GM12878 (cell line): ENCODE results near the gene PRSS50. TPM values are rescaled to one million over a fixed set of nuclear protein-coding genes. Genes with fewer than 3 reads are reported as not detected.

ENCODE experiments used
- ATAC-seq: fragments of 200-7000 bp; cut with Tn5 transposase; 3 replicates; pipeline ENCODE4 v1.9.1; 2020; ENCODE audit warnings: mild to moderate bottlenecking, moderate library complexity
- BruUV-seq: library from RNA; stranded (reverse); fragments of 400-500 nt; replicated peaks from 2 replicates; lab custom pipeline; 2021; lab: Mats Ljungman, UMichigan
- CTCF ChIA-PET: fragments of 300-600 bp; sonication (Branson Sonifier 250); formaldehyde crosslinking; extraction: SDS; loops from one replicate; lab custom pipeline; 2021; ENCODE audit warnings: inconsistent platforms; lab: Yijun Ruan, JAX
- POLR2A ChIA-PET: fragments of 350-600 bp; formaldehyde crosslinking; extraction: SDS; loops from one replicate; lab custom pipeline; 2021; ENCODE audit warnings: inconsistent platforms; lab: Charles Lee
- RAD21 ChIA-PET: fragments of 300-600 bp; sonication (Branson Sonifier 250); formaldehyde crosslinking; loops from one replicate; lab custom pipeline; 2023; ENCODE audit warnings: antibody characterized with exemption; ENCODE audit not compliant: unreplicated experiment; lab: Charles Lee
- SMC1A ChIA-PET: fragments of 300-600 bp; sonication (Branson Sonifier 250); formaldehyde crosslinking; loops from one replicate; lab custom pipeline; 2023; ENCODE audit not compliant: unreplicated experiment, uncharacterized antibody; lab: Charles Lee
- DNase-seq: peaks from one replicate; pipeline ENCODE4 v3.0.0-alpha.2; 2011; ENCODE audit warnings: low read depth, low spot score
- FAIRE-seq: peaks from 3 replicates; lab custom pipeline; 2011; peaks lifted over from hg19 to GRCh38; lab: Jason Lieb, UNC
- H2AFZ ChIP-seq: 2 replicates; pipeline ENCODE4 v1.6.0; 2011; ENCODE audit warnings: low read depth, low read length, control low read depth; ENCODE audit not compliant: control insufficient read depth
- H3K27ac ChIP-seq: 2 replicates; pipeline ENCODE4 v1.5.1; 2011; ENCODE audit warnings: control low read depth; ENCODE audit not compliant: control insufficient read depth, insufficient read depth
- H3K27me3 ChIP-seq, 2 experiments: replicated peaks in 1 of 2; 2 replicates each; pipeline versions ENCODE4 v1.6.0 to v1.6.1; 2011; ENCODE audit warnings: low read length in 1 of 2; ENCODE audit not compliant: control insufficient read depth in 2 of 2, insufficient read depth in 2 of 2
- H3K36me3 ChIP-seq, 2 experiments: 2 replicates each; pipeline ENCODE4 v1.5.1; 2011; ENCODE audit warnings: low read length in 1 of 2; ENCODE audit not compliant: control insufficient read depth in 2 of 2, insufficient read depth in 2 of 2
- H3K4me1 ChIP-seq: 2 replicates; pipeline ENCODE4 v1.6.1; 2011; ENCODE audit warnings: mild to moderate bottlenecking, low read length, moderate library complexity, mixed read lengths; ENCODE audit not compliant: control insufficient read depth, insufficient read depth
- H3K4me2 ChIP-seq: 2 replicates; pipeline ENCODE4 v1.6.0; 2011; ENCODE audit warnings: control low read depth; ENCODE audit not compliant: control insufficient read depth, insufficient read depth
- H3K4me3 ChIP-seq: fragments of 200-600 bp; sonication (generic); 2 replicates; pipeline ENCODE4 v1.5.1; 2016
- H3K79me2 ChIP-seq: 2 replicates; pipeline ENCODE4 v1.6.0; 2011; ENCODE audit warnings: low read length; ENCODE audit not compliant: control insufficient read depth, insufficient read depth
- H3K9ac ChIP-seq: 2 replicates; pipeline ENCODE4 v1.8.0; 2011; ENCODE audit warnings: low read length, control low read depth, mixed read lengths; ENCODE audit not compliant: control insufficient read depth, insufficient read depth
- H3K9me3 ChIP-seq: replicated peaks from 3 replicates; pipeline ENCODE4 v1.5.1; 2011; ENCODE audit warnings: mild to moderate bottlenecking, low read length; ENCODE audit not compliant: control insufficient read depth, insufficient read depth
- H4K20me1 ChIP-seq: 2 replicates; pipeline ENCODE4 v1.6.0; 2011; ENCODE audit not compliant: control insufficient read depth, insufficient read depth
- BMI1 ChIP-seq: fragments of 450-650 bp; IDR thresholded peaks from 2 replicates; pipeline ENCODE4 v1.6.1; 2016; ENCODE audit warnings: mild to moderate bottlenecking, moderate library complexity, borderline replicate concordance
- CHD1 ChIP-seq: IDR thresholded peaks from 2 replicates; pipeline ENCODE4 v1.6.1; 2012; ENCODE audit warnings: low read depth, low read length, improper control_type of control experiment
- CHD2 ChIP-seq: IDR thresholded peaks from 2 replicates; pipeline ENCODE4 v1.6.1; 2011; ENCODE audit warnings: low read depth, low read length, improper control_type of control experiment, borderline replicate concordance
- CHD4 ChIP-seq: fragments of 200-600 bp; sonication (generic); IDR thresholded peaks from 2 replicates; pipeline ENCODE4 v1.6.1; 2016; ENCODE audit warnings: mild to moderate bottlenecking
- EGR1 ChIP-seq, 2 experiments: IDR thresholded peaks; 1 replicate in 1 of 2; 2 replicates in 1 of 2; pipeline ENCODE4 v1.6.1; 2011 to 2012; ENCODE audit warnings: low read depth in 2 of 2, low read length in 2 of 2, borderline replicate concordance in 1 of 2, mild to moderate bottlenecking in 1 of 2, moderate library complexity in 1 of 2
- EZH2 ChIP-seq: IDR thresholded peaks from 2 replicates; pipeline ENCODE4 v1.6.1; 2012; ENCODE audit warnings: low read depth, mild to moderate bottlenecking, control low read depth, inconsistent platforms, low read length, borderline replicate concordance; ENCODE audit not compliant: control insufficient read depth
- HDAC6 ChIP-seq: fragments of 200-600 bp; sonication (generic); IDR thresholded peaks from one replicate; pipeline ENCODE4 v1.8.0; 2017; ENCODE audit warnings: antibody characterized with exemption; ENCODE audit not compliant: unreplicated experiment
- JUNB ChIP-seq: IDR thresholded peaks from 2 replicates; pipeline ENCODE4 v1.6.1; 2016; ENCODE audit warnings: antibody characterized with exemption, mild to moderate bottlenecking
- LARP7 ChIP-seq: fragments of 450-650 bp; IDR thresholded peaks from 2 replicates; pipeline ENCODE4 v1.6.1; 2017; ENCODE audit warnings: mild to moderate bottlenecking
- MXI1 ChIP-seq: fragments of 150-350 bp; IDR thresholded peaks from 2 replicates; pipeline ENCODE4 v1.6.1; 2011; ENCODE audit warnings: low read depth, mild to moderate bottlenecking, inconsistent platforms, low read length, improper control_type of control experiment
- NFXL1 ChIP-seq: fragments of 450-650 bp; IDR thresholded peaks from 2 replicates; pipeline ENCODE4 v1.6.1; 2017; ENCODE audit warnings: antibody characterized with exemption, mild to moderate bottlenecking, borderline replicate concordance
- PBX3 ChIP-seq: IDR thresholded peaks from 2 replicates; pipeline ENCODE4 v1.6.1; 2011; ENCODE audit warnings: mild to moderate bottlenecking, low read depth, low read length, moderate library complexity; ENCODE audit not compliant: insufficient replicate concordance
- RAD51 ChIP-seq: fragments of 450-650 bp; IDR thresholded peaks from 2 replicates; pipeline ENCODE4 v1.6.1; 2016; ENCODE audit warnings: moderate library complexity, mild to moderate bottlenecking, inconsistent platforms
- SREBF2 ChIP-seq: IDR thresholded peaks from 2 replicates; pipeline ENCODE4 v1.6.1; 2012; ENCODE audit warnings: mild to moderate bottlenecking, low read length
- ZNF274 ChIP-seq: IDR thresholded peaks from one replicate; pipeline ENCODE4 v1.8.0; 2011; ENCODE audit not compliant: insufficient read length, insufficient read depth
- ZZZ3 ChIP-seq: IDR thresholded peaks from 2 replicates; pipeline ENCODE4 v1.6.1; 2011; ENCODE audit warnings: low read depth; ENCODE audit not compliant: control insufficient read depth, insufficient read length
- WGBS: methylation state at CpG from one replicate; pipeline ENCODE4 v1.1.6; 2016; ENCODE audit warnings: low lambda C conversion rate; ENCODE audit not compliant: insufficient replicate concordance, insufficient coverage; ENCODE audit errors: missing lambda C conversion rate; 5-methylcytosine and 5-hydroxymethylcytosine counted together
- in situ Hi-C: fragments of 300-500 bp; cut with MboI; formaldehyde crosslinking; loops from 9 replicates; pipeline ENCODE4 v1.14.3; 2018; ENCODE audit warnings: mixed read lengths
- intact Hi-C: fragments of 100-400 bp; cut with micrococcal nuclease; formaldehyde crosslinking; loops from one replicate; pipeline ENCODE4 v1.14.2; 2022; ENCODE audit not compliant: unreplicated experiment
- polyA plus RNA-seq, 11 experiments: library from polyadenylated mRNA; depleted of rRNA in 4 of 11; unstranded in 6 of 11; stranded (reverse) in 5 of 11; fragments of >200 nt; fragmentation: Nextera tagmentation in 4 of 11; fragmentation: Illumina TruSeq in 1 of 11; extraction: Ambion mirVana in 4 of 11; extraction: Trizol in 1 of 11; gene quantifications; 1 replicate in 1 of 11; 2 replicates in 10 of 11; pipeline versions ENCODE4 v1.2.1 to v1.2.3, GENCODE V29; 2011 to 2016; ENCODE audit warnings: inconsistent platforms in 2 of 11, missing spikeins in 2 of 11, low read depth in 1 of 11
- total RNA-seq, 4 experiments: library from RNA; depleted of rRNA in 3 of 4; stranded (reverse); fragments of >200 nt in 3 of 4; fragmentation: Illumina TruSeq in 1 of 4; extraction: Trizol in 1 of 4; gene quantifications; 2 replicates each; pipeline versions ENCODE4 v1.2.1 to v1.2.3, GENCODE V29; 2013 to 2021

The PRSS50 gene
- total and polyA plus RNA-seq, 10 of the 15 experiments (the other 5 are each of a cell fraction or from before 2014, with no cell fraction given) = 0.05 TPM; not detected in 9

GRCh38 chr3:46681856-46682540 is 35.7 kb downstream of the PRSS50 start (continued):
- TF ChIP-seq CHD1 (no peak), LARP7 (no peak), HDAC6 (no peak), CHD2 (no peak), MXI1 (no peak), SREBF2 (no peak), EGR1 (IDR thresholded peaks at IDR 0.05; ENCODE audit: borderline replicate concordance in 1 of 2, low read depth in 2 of 2, low read length in 2 of 2) (no peak), ZZZ3 (no peak), PBX3 (no peak), RAD51 (no peak), EZH2 (no peak), ZNF274 (no peak)

GRCh38 chr3:46681387-46681786 is 36.3 kb downstream of the PRSS50 start:
- Histone ChIP-seq H3K36me3 (no peaks in the 10 kb centered on the region), H4K20me1 (no peaks in the 10 kb centered on the region), H3K79me2 (no peaks in the 10 kb centered on the region), H3K27ac (no peak overlapping the region), H3K4me3 (no peak overlapping the region), H3K4me1 (no peaks in the 10 kb centered on the region), H3K9ac (no peak overlapping the region), H3K4me2 (no peak overlapping the region), H2AFZ (no peak overlapping the region), H3K9me3 (no peaks in the 10 kb centered on the region), H3K27me3 (no peaks in the 10 kb centered on the region)
- 44% methylated on average over 10 of the region's 10 CpGs for WGBS
- DNase-seq = no peak
- no peak for FAIRE-seq
- intact Hi-C loops = no loop called here
- no peak for ATAC-seq
- POLR2A ChIA-PET = no interaction called here
- no TSS peak for BruUV-seq
- CTCF ChIA-PET = no interaction called here
- in situ Hi-C loops = no loop called here
- SMC1A ChIA-PET = no interaction called here
- RAD21 ChIA-PET = no interaction called here
- TF ChIP-seq NFXL1 (no peak), BMI1 (no peak), CHD4 (no peak), JUNB (no peak)
